Left cardiac atrium (tissue), 4 donors: ENCODE data around the gene ETV3. TPM values are rescaled to one million over a fixed set of nuclear protein-coding genes. Genes with fewer than 3 reads are reported as not detected.
A peak's percentile ranks its signal among the peaks of the same experiment; 100 is the strongest.

Source experiments
- ATAC-seq, 2 donors: fragments of 200-7000 bp; cut with Tn5 transposase; one replicate each; pipeline ENCODE4 v1.9.1; 2020; ENCODE audit warnings: mild to moderate bottlenecking in 2 of 2, moderate library complexity in 2 of 2
- DNase-seq: peaks from one replicate; pipeline ENCODE4 v3.0.0-alpha.2; 2020
- intact Hi-C, 2 donors: fragments of 100-400 bp; cut with DNase I; formaldehyde crosslinking; loops; one replicate each; pipeline versions ENCODE4 v1.14.1 to v1.15.1; 2022 to 2023
- total RNA-seq, 2 donors: library from RNA; stranded (reverse); fragmentation: NEBNext Ultra II Directional; extraction: Animal tissue kit (Norgen Biotek cat#: 25700); gene quantifications; one replicate each; pipeline ENCODE4 v1.2.1, GENCODE V29; 2021
- donor health status: DM: no; HTN: yes; CAD: no.
- donor health status: DM: no; HTN: yes; CAD: no; lungs with severe emphysema.
- donor health status: DM: yes; HTN: yes; CAD: no.
- donor health status: Dilated cardiomyopathy.

Gene ETV3
- total RNA-seq, 2 donors from 2014 or later, result 17.3 to 21.4 TPM

- peak; percentile 75 for DNase-seq
- intact Hi-C loops, result loop anchor here in 1 of 2 donors (10.0 kb wide), 1 partner anchor 69 kb away; no protein-coding TSS in a partner anchor
- ATAC-seq, result peak in 1 of 2 donors; percentile 69
Measured at GRCh38 chr1:157073944-157074685, 64.1 kb downstream of the ETV3 start.

Other genes starting within 250 kb of the ETV3 start
- 10 to 100 TPM in 1 of 2 donors, 1 to 10 TPM in 1; 7.2 to 10.4 TPM for gene PEAR1, start 244.7 kb downstream of the ETV3 start, total RNA-seq
- not detected for gene LRRC71, start 217.8 kb downstream of the ETV3 start, total RNA-seq
- 10 to 100 TPM; 25.4 to 27.0 TPM for gene ARHGEF11, start 92.7 kb downstream of the ETV3 start, total RNA-seq
- not detected for gene ETV3L, start 38.6 kb downstream of the ETV3 start, total RNA-seq